M059J (cell line): ENCODE data around the gene CCSER1. TPM values are rescaled to one million over a fixed set of nuclear protein-coding genes. Genes with fewer than 3 reads are reported as not detected.
"Not testable (repeated sequence)": the region's sequence is repeated elsewhere in the genome, so short reads cannot be mapped to it uniquely, and the experiment has no call there.

ENCODE experiments used
- DNase-seq: peaks from one replicate; pipeline ENCODE4 v3.0.0-alpha.2; 2012; ENCODE audit warnings: low read depth
- total RNA-seq: library from RNA; depleted of rRNA; stranded (reverse); fragments of >200 nt; shearing (Covaris generic); gene quantifications from 2 replicates; pipeline ENCODE4 v1.2.3, GENCODE V29; 2014

CCSER1 gene
- total RNA-seq, 1 experiment from 2014 or later, result not detected

GRCh38 chr4:90292438-90292837 lies 165.2 kb downstream of the CCSER1 start:
- DNase-seq, result no peak

- no peak for DNase-seq
Measured at GRCh38 chr4:90293320-90293719, 166.1 kb downstream of the CCSER1 start.

- DNase-seq, result no peak
Measured at GRCh38 chr4:90299373-90299772, 172.2 kb downstream of the CCSER1 start.

- DNase-seq, result no peak
Measured at GRCh38 chr4:90306810-90307209, 179.6 kb downstream of the CCSER1 start.

- peak; percentile 82 for DNase-seq
Measured at GRCh38 chr4:90317140-90317539, 189.9 kb downstream of the CCSER1 start.

GRCh38 chr4:90317785-90318184 lies 190.6 kb downstream of the CCSER1 start:
- peak; percentile 95 for DNase-seq

- DNase-seq, result peak; percentile 83
Measured at GRCh38 chr4:90318193-90318592, 191.0 kb downstream of the CCSER1 start.

- DNase-seq, result peak; percentile 83
Measured at GRCh38 chr4:90328558-90328957, 201.4 kb downstream of the CCSER1 start.

GRCh38 chr4:90330546-90330945 lies 203.4 kb downstream of the CCSER1 start:
- DNase-seq, result no peak

GRCh38 chr4:90345549-90346215 lies 218.5 kb downstream of the CCSER1 start:
- no peak for DNase-seq

GRCh38 chr4:90349636-90350035 lies 222.4 kb downstream of the CCSER1 start:
- peak; percentile 10 for DNase-seq

- peak; percentile 57 for DNase-seq
Measured at GRCh38 chr4:90357117-90357710, 230.0 kb downstream of the CCSER1 start.

- DNase-seq, result peak; percentile 41
Measured at GRCh38 chr4:90375081-90375480, 247.9 kb downstream of the CCSER1 start.

GRCh38 chr4:90393215-90393614 lies 266.0 kb downstream of the CCSER1 start:
- DNase-seq, result no peak

- peak; percentile 43 for DNase-seq
Measured at GRCh38 chr4:90403781-90404180, 276.6 kb downstream of the CCSER1 start.

- not testable (repeated sequence) for DNase-seq
Measured at GRCh38 chr4:90407897-90408296, 280.7 kb downstream of the CCSER1 start.

GRCh38 chr4:90412786-90413185 lies 285.6 kb downstream of the CCSER1 start:
- DNase-seq, result not testable (repeated sequence)

GRCh38 chr4:90415116-90415515 lies 287.9 kb downstream of the CCSER1 start:
- DNase-seq, result no peak

- peak; percentile 22 for DNase-seq
Measured at GRCh38 chr4:90419124-90419711, 292.0 kb downstream of the CCSER1 start.

GRCh38 chr4:90421161-90421560 lies 294.0 kb downstream of the CCSER1 start:
- DNase-seq, result no peak

GRCh38 chr4:90425893-90426292 lies 298.7 kb downstream of the CCSER1 start:
- DNase-seq, result peak; percentile 5

- no peak for DNase-seq
Measured at GRCh38 chr4:90438522-90438921, 311.3 kb downstream of the CCSER1 start.

- no peak for DNase-seq
Measured at GRCh38 chr4:90441770-90442169, 314.6 kb downstream of the CCSER1 start.
